ENCODE results near the gene DUSP22.

- TF ChIP-seq EZH2 (IDR thresholded peaks at IDR 0.05; ENCODE audit: low read length, missing control alignments) (no peak), CTCF (conservative IDR thresholded peaks at IDR 0.05 in 1 of 2, IDR thresholded peaks at IDR 0.05 in 1 of 2; ENCODE audit: low read depth in 1 of 2, low read length in 2 of 2) (no peak)
Observed at GRCh38 chr6:300494-301198, 8.4 kb downstream of the DUSP22 start.
